SK-N-SH (cell line): ENCODE results near the gene BCAR1. TPM values are rescaled to one million over a fixed set of nuclear protein-coding genes. Genes with fewer than 3 reads are reported as not detected.
A peak's percentile ranks its signal among the peaks of the same experiment; 100 is the strongest.

Source experiments
- CTCF ChIA-PET: fragments of 300-600, 350-600 bp; formaldehyde crosslinking; extraction: SDS; loops from one replicate; lab custom pipeline; 2021; lab: Yijun Ruan, JAX
- POLR2A ChIA-PET: fragments of 350-600 bp; sonication (Branson Sonifier 250); formaldehyde crosslinking; extraction: SDS; loops from one replicate; lab custom pipeline; 2020; ENCODE audit warnings: antibody characterized with exemption, inconsistent platforms; lab: Yijun Ruan, JAX
- DNase-seq: peaks from one replicate; pipeline ENCODE4 v3.0.0; 2012
- H2AFZ ChIP-seq: fragments of 200-600 bp; sonication (generic); 2 replicates; pipeline ENCODE4 v1.8.1; 2016; ENCODE audit warnings: antibody characterized with exemption, mild to moderate bottlenecking, low read depth
- H3F3A ChIP-seq: fragments of 200-600 bp; sonication (generic); replicated peaks from 2 replicates; pipeline ENCODE3; 2016; ENCODE audit warnings: antibody characterized with exemption, mild to moderate bottlenecking; ENCODE audit not compliant: insufficient read depth
- H3K27ac ChIP-seq, 2 experiments: fragments of 200-500 bp in 1 of 2; fragments of 200-600 bp in 1 of 2; sonication (Bioruptor generic) in 1 of 2; sonication (generic), shearing (Covaris generic) in 1 of 2; 2 replicates each; pipeline versions ENCODE4 v1.5.1 to v1.6.1; 2014 to 2016; ENCODE audit warnings: low read depth in 2 of 2, inconsistent platforms in 1 of 2, low read length in 1 of 2, mild to moderate bottlenecking in 1 of 2, mixed read lengths in 1 of 2
- H3K27me3 ChIP-seq: fragments of 200-600 bp; sonication (generic), shearing (Covaris generic); 2 replicates; pipeline ENCODE4 v1.6.1; 2016; ENCODE audit warnings: mixed run types; ENCODE audit not compliant: insufficient read depth
- H3K36me3 ChIP-seq, 2 experiments: fragments of 200-500 bp in 1 of 2; fragments of 200-600 bp in 1 of 2; sonication (Bioruptor generic) in 1 of 2; sonication (generic) in 1 of 2; replicated peaks in 1 of 2; 2 replicates each; pipeline versions ENCODE3 to v1.5.1; 2014 to 2016; ENCODE audit warnings: low read length in 1 of 2, mild to moderate bottlenecking in 1 of 2; ENCODE audit not compliant: insufficient read depth in 2 of 2, control insufficient read depth in 1 of 2
- H3K4me1 ChIP-seq, 2 experiments: fragments of 200-500 bp in 1 of 2; fragments of 200-600 bp in 1 of 2; sonication (Bioruptor generic) in 1 of 2; sonication (generic), shearing (Covaris generic) in 1 of 2; 2 replicates each; pipeline versions ENCODE4 v1.5.1 to v1.6.1; 2014 to 2016; ENCODE audit warnings: low read depth in 1 of 2, low read length in 1 of 2, mixed run types in 1 of 2; ENCODE audit not compliant: insufficient read depth in 2 of 2, control insufficient read depth in 1 of 2
- H3K4me2 ChIP-seq: fragments of 200-600 bp; sonication (generic), shearing (Covaris generic); 2 replicates; pipeline ENCODE4 v1.6.1; 2017; ENCODE audit warnings: mixed run types
- H3K4me3 ChIP-seq, 2 experiments: fragments of 200-500 bp in 1 of 2; fragments of 200-600 bp in 1 of 2; sonication (Bioruptor generic) in 1 of 2; sonication (generic), shearing (Covaris generic) in 1 of 2; 2 replicates each; pipeline versions ENCODE4 v1.5.1 to v1.8.1; 2014 to 2016; ENCODE audit warnings: low read depth in 2 of 2, inconsistent platforms in 1 of 2, low read length in 1 of 2, mild to moderate bottlenecking in 1 of 2, mixed read lengths in 1 of 2, moderate library complexity in 1 of 2
- H3K79me2 ChIP-seq: fragments of 200-600 bp; sonication (generic); 2 replicates; pipeline ENCODE4 v1.8.1; 2017; ENCODE audit warnings: mild to moderate bottlenecking; ENCODE audit not compliant: insufficient read depth
- H3K9ac ChIP-seq: fragments of 200-600 bp; sonication (generic); 2 replicates; pipeline ENCODE4 v1.6.1; 2017; ENCODE audit warnings: mixed run types
- H3K9me2 ChIP-seq: fragments of 200-600 bp; sonication (generic); 2 replicates; pipeline ENCODE4 v1.6.1; 2017; ENCODE audit warnings: mixed run types
- H3K9me3 ChIP-seq: fragments of 200-600 bp; sonication (generic); 2 replicates; pipeline ENCODE4 v1.6.1; 2017; ENCODE audit warnings: mixed run types, mild to moderate bottlenecking, moderate library complexity
- H4K20me1 ChIP-seq: fragments of 200-600 bp; sonication (generic); 2 replicates; pipeline ENCODE4 v1.6.1; 2017; ENCODE audit warnings: mild to moderate bottlenecking, mixed run types; ENCODE audit not compliant: insufficient read depth
- CHD2 ChIP-seq: fragments of 150-350 bp; IDR thresholded peaks from 2 replicates; pipeline ENCODE4 v1.6.1; 2018; ENCODE audit warnings: low read length; ENCODE audit not compliant: partially characterized antibody
- CTCF ChIP-seq: fragments of 200-600 bp; sonication (generic); IDR thresholded peaks from 2 replicates; pipeline ENCODE4 v1.6.1; 2017; ENCODE audit warnings: antibody characterized with exemption, mild to moderate bottlenecking, moderate library complexity
- ELF1 ChIP-seq: IDR thresholded peaks from 2 replicates; pipeline ENCODE4 v1.4.0; 2012
- EP300 ChIP-seq, 2 experiments: IDR thresholded peaks; 2 replicates each; pipeline versions ENCODE4 v1.4.0 to v1.6.1; 2012; ENCODE audit warnings: borderline replicate concordance in 1 of 2, low read depth in 1 of 2, low read length in 1 of 2
- FOSL2 ChIP-seq: IDR thresholded peaks from 2 replicates; pipeline ENCODE4 v1.4.0; 2012; ENCODE audit warnings: low read depth, mild to moderate bottlenecking, moderate library complexity, borderline replicate concordance
- FOXJ3 ChIP-seq: sonication (generic); formaldehyde crosslinking; IDR thresholded peaks from 2 replicates; pipeline ENCODE4 v1.5.1; 2020; ENCODE audit warnings: mild to moderate bottlenecking, missing genetic modification reagents
- FOXM1 ChIP-seq: IDR thresholded peaks from 2 replicates; pipeline ENCODE4 v1.4.0; 2012; ENCODE audit warnings: low read depth, mild to moderate bottlenecking
- GABPA ChIP-seq: IDR thresholded peaks from 2 replicates; pipeline ENCODE4 v1.4.0; 2012; ENCODE audit warnings: low read depth, mild to moderate bottlenecking
- GATA2 ChIP-seq: sonication (generic); formaldehyde crosslinking; IDR thresholded peaks from 2 replicates; pipeline ENCODE4 v1.5.0; 2020; ENCODE audit warnings: mild to moderate bottlenecking, missing genetic modification reagents
- JUND ChIP-seq: IDR thresholded peaks from 2 replicates; pipeline ENCODE4 v1.4.0; 2012
- MAX ChIP-seq: IDR thresholded peaks from 2 replicates; pipeline ENCODE4 v1.4.0; 2012; ENCODE audit warnings: low read depth
- MXI1 ChIP-seq: IDR thresholded peaks from 2 replicates; pipeline ENCODE4 v1.6.1; 2012; ENCODE audit warnings: mild to moderate bottlenecking, low read depth, low read length, improper control_type of control experiment
- NFIC ChIP-seq: IDR thresholded peaks from 2 replicates; pipeline ENCODE4 v1.4.0; 2012; ENCODE audit warnings: borderline replicate concordance
- PBX3 ChIP-seq: IDR thresholded peaks from 2 replicates; pipeline ENCODE4; 2012
- POLR2AphosphoS5 ChIP-seq: IDR thresholded peaks from 2 replicates; pipeline ENCODE4 v1.6.1; 2012; ENCODE audit warnings: low read depth, low read length
- RAD21 ChIP-seq: IDR thresholded peaks from 2 replicates; pipeline ENCODE4 v1.6.1; 2012; ENCODE audit warnings: mild to moderate bottlenecking, low read length
- RCOR1 ChIP-seq: fragments of 150-350 bp; IDR thresholded peaks from 2 replicates; pipeline ENCODE4 v1.6.1; 2017; ENCODE audit warnings: antibody characterized with exemption, low read length
- REST ChIP-seq: IDR thresholded peaks from 2 replicates; pipeline ENCODE4 v1.6.1; 2012; ENCODE audit warnings: mild to moderate bottlenecking, low read depth, low read length, moderate library complexity
- RFX5 ChIP-seq: IDR thresholded peaks from 2 replicates; pipeline ENCODE4 v1.6.1; 2012; ENCODE audit warnings: mild to moderate bottlenecking, improper control_type of control experiment, low read length
- RXRA ChIP-seq: IDR thresholded peaks from 2 replicates; pipeline ENCODE4 v1.4.0; 2012; ENCODE audit warnings: low read depth, mild to moderate bottlenecking, borderline replicate concordance
- SMC3 ChIP-seq: IDR thresholded peaks from 2 replicates; pipeline ENCODE4 v1.6.1; 2012; ENCODE audit warnings: low read depth, low read length, improper control_type of control experiment
- TCF12 ChIP-seq: IDR thresholded peaks from 2 replicates; pipeline ENCODE4 v1.4.0; 2012
- USF1 ChIP-seq: IDR thresholded peaks from 2 replicates; pipeline ENCODE4 v1.4.0; 2012; ENCODE audit warnings: low read depth, borderline replicate concordance
- USF2 ChIP-seq: fragments of 150-350 bp; IDR thresholded peaks from 2 replicates; pipeline ENCODE4 v1.6.1; 2017; ENCODE audit warnings: antibody characterized with exemption, low read length, low read depth, borderline replicate concordance
- ZBTB33 ChIP-seq: IDR thresholded peaks from 2 replicates; pipeline ENCODE4 v1.4.0; 2012; ENCODE audit warnings: low read depth, borderline replicate concordance
- WGBS: methylation state at CpG from one replicate; pipeline ENCODE4 v1.1.6; 2017; ENCODE audit warnings: low lambda C conversion rate; 5-methylcytosine and 5-hydroxymethylcytosine counted together
- polyA plus RNA-seq, 3 experiments: library from polyadenylated mRNA; depleted of rRNA; stranded (reverse); fragments of >200 nt; gene quantifications; 2 replicates each; pipeline ENCODE4 v1.2.3, GENCODE V29; 2012

Gene BCAR1
- polyA plus RNA-seq, 1 of the 3 experiments (the other 2 are of a cell fraction): 45.1 TPM

GRCh38 chr16:75296606-75297005 lies 45.2 kb upstream of the BCAR1 start:
- DNase-seq: peak; percentile 63
- Histone ChIP-seq H3F3A (no peaks in the 10 kb centered on the region), H3K36me3 (peaks cover 28 to 38% of the 10 kb centered on the region in 2 experiments), H3K9me2 (no peaks in the 10 kb centered on the region), H2AFZ (no peak overlapping the region), H3K4me3 (no peak overlapping the region), H3K4me1 (peaks cover 18 to 40% of the 10 kb centered on the region in 2 experiments; a peak in 3 of 4 replicates), H3K27me3 (no peaks in the 10 kb centered on the region), H3K27ac (peak overlapping the region in 1 of 2 experiments; percentile 96; a peak in 2 of 4 replicates), H4K20me1 (no peaks in the 10 kb centered on the region), H3K4me2 (no peak overlapping the region), H3K9me3 (no peaks in the 10 kb centered on the region), H3K9ac (no peak overlapping the region), H3K79me2 (no peaks in the 10 kb centered on the region)
- ChIA-PET POLR2A (no interaction called here), CTCF (interaction anchor here (1.4 to 2.0 kb wide), 3 partner anchors 63 to 97 kb away, joined by 3 to 8 read pairs (median 7); no protein-coding TSS in a partner anchor)
- 62% methylated on average over 1 of the region's 1 CpG for WGBS
- TF ChIP-seq ELF1: no peak
- TF ChIP-seq CTCF: no peak
- TF ChIP-seq NFIC: no peak
- TF ChIP-seq GABPA: no peak
- no peak for TF ChIP-seq GATA2
- no peak for TF ChIP-seq FOXJ3 (CRISPR knock-in tag)
- TF ChIP-seq TCF12: no peak
- TF ChIP-seq FOXM1: no peak
- TF ChIP-seq RCOR1: peak; percentile 77
- TF ChIP-seq CHD2: peak; percentile 67
- no peak for TF ChIP-seq SMC3
- TF ChIP-seq REST: no peak
- 0 out of 2 replicates have a peak, but pooled peaks have one; percentile 60 for TF ChIP-seq MXI1
- TF ChIP-seq RXRA: no peak
- TF ChIP-seq USF2: no peak
- no peak for TF ChIP-seq POLR2AphosphoS5
- TF ChIP-seq JUND: no peak
- no peak for TF ChIP-seq USF1
- peak; percentile 21 for TF ChIP-seq RAD21
- TF ChIP-seq RFX5: no peak
- TF ChIP-seq ZBTB33: no peak
- TF ChIP-seq EP300 (IDR thresholded peaks at IDR 0.05; ENCODE audit: borderline replicate concordance in 1 of 2, low read depth in 1 of 2, low read length in 1 of 2): peak in 1 of 2 experiments; percentile 68; a peak in 2 of 4 replicates
- TF ChIP-seq MAX: no peak
- no peak for TF ChIP-seq FOSL2
- no peak for TF ChIP-seq PBX3
